DLD1 (cell line): ENCODE data around the gene ZFP64.
"Not testable (repeated sequence)": the region's sequence is repeated elsewhere in the genome, so short reads cannot be mapped to it uniquely, and the experiment has no call there.

Experiments
- in situ Hi-C: cut with HindIII; loops from 2 replicates; pipeline ENCODE4 v1.10.0; 2017; ENCODE audit warnings: low sequenced_read_pairs

Gene ZFP64

GRCh38 chr20:52166150-52166549 is 25.4 kb downstream of the ZFP64 start:
- in situ Hi-C loops, result no loop called here

- in situ Hi-C loops, result no loop called here
Observed at GRCh38 chr20:52160621-52161204, 30.9 kb downstream of the ZFP64 start.

- in situ Hi-C loops, result no loop called here
Observed at GRCh38 chr20:52160049-52160570, 31.5 kb downstream of the ZFP64 start.

- in situ Hi-C loops, result no loop called here
Observed at GRCh38 chr20:52154575-52154974, 37.0 kb downstream of the ZFP64 start.

GRCh38 chr20:52153896-52154295 is 37.7 kb downstream of the ZFP64 start:
- in situ Hi-C loops, result no loop called here

GRCh38 chr20:52152921-52153320 is 38.7 kb downstream of the ZFP64 start:
- in situ Hi-C loops, result no loop called here

GRCh38 chr20:52152416-52152815 is 39.2 kb downstream of the ZFP64 start:
- in situ Hi-C loops, result no loop called here

- in situ Hi-C loops, result no loop called here
Observed at GRCh38 chr20:52150440-52151258, 40.9 kb downstream of the ZFP64 start.

- in situ Hi-C loops, result no loop called here
Observed at GRCh38 chr20:52145587-52145986, 46.0 kb downstream of the ZFP64 start.

GRCh38 chr20:52143277-52143676 is 48.3 kb downstream of the ZFP64 start:
- in situ Hi-C loops, result no loop called here

- in situ Hi-C loops, result no loop called here
Observed at GRCh38 chr20:52142757-52143156, 48.8 kb downstream of the ZFP64 start.

GRCh38 chr20:52139986-52140385 is 51.6 kb downstream of the ZFP64 start:
- in situ Hi-C loops, result no loop called here

GRCh38 chr20:52137850-52138249 is 53.7 kb downstream of the ZFP64 start:
- in situ Hi-C loops, result no loop called here

- in situ Hi-C loops, result not testable (repeated sequence)
Observed at GRCh38 chr20:52133714-52134113, 57.9 kb downstream of the ZFP64 start.

- in situ Hi-C loops, result no loop called here
Observed at GRCh38 chr20:52132337-52132736, 59.2 kb downstream of the ZFP64 start.

GRCh38 chr20:52131048-52131643 is 60.4 kb downstream of the ZFP64 start:
- in situ Hi-C loops, result no loop called here

- in situ Hi-C loops, result no loop called here
Observed at GRCh38 chr20:52130406-52130805, 61.2 kb downstream of the ZFP64 start.

- in situ Hi-C loops, result no loop called here
Observed at GRCh38 chr20:52129611-52130010, 62.0 kb downstream of the ZFP64 start.

- in situ Hi-C loops, result no loop called here
Observed at GRCh38 chr20:52127309-52127708, 64.3 kb downstream of the ZFP64 start.

- in situ Hi-C loops, result loop anchor here (25.0 kb wide), 1 partner anchor 713 kb away; no protein-coding TSS in a partner anchor
Observed at GRCh38 chr20:52124821-52125220, 66.8 kb downstream of the ZFP64 start.

- in situ Hi-C loops, result loop anchor here (25.0 kb wide), 1 partner anchor 706 kb away; no protein-coding TSS in a partner anchor
Observed at GRCh38 chr20:52118696-52119095, 72.9 kb downstream of the ZFP64 start.
